ENCODE measurements around the gene SCN7A.
"Not testable (repeated sequence)": the region's sequence is repeated elsewhere in the genome, so short reads cannot be mapped to it uniquely, and the experiment has no call there.

SCN7A gene

GRCh38 chr2:166393008-166393407 is 101.0 kb downstream of the SCN7A start:
- no peak for DNase-seq

GRCh38 chr2:166388481-166389070 is 105.5 kb downstream of the SCN7A start:
- DNase-seq: peak; percentile 39

GRCh38 chr2:166385313-166385712 is 108.7 kb downstream of the SCN7A start:
- no peak for DNase-seq

GRCh38 chr2:166384774-166385173 is 109.3 kb downstream of the SCN7A start:
- DNase-seq: no peak

- no peak for DNase-seq
Measured at GRCh38 chr2:166382448-166382847, 111.6 kb downstream of the SCN7A start.

GRCh38 chr2:166380615-166381014 is 113.4 kb downstream of the SCN7A start:
- no peak for DNase-seq

- DNase-seq: no peak
Measured at GRCh38 chr2:166376873-166377272, 117.2 kb downstream of the SCN7A start.

GRCh38 chr2:166376488-166376828 is 117.6 kb downstream of the SCN7A start:
- no peak for DNase-seq

- DNase-seq: peak; percentile 88
Measured at GRCh38 chr2:166375736-166376487, 118.1 kb downstream of the SCN7A start, which contains the start of gene SCN9A. SCN9A (minus strand) TSS chr2:166375944; CDS start chr2:166311756, 64,188 bp downstream.

GRCh38 chr2:166375195-166375735 is 118.8 kb downstream of the SCN7A start:
- peak; percentile 46 for DNase-seq

GRCh38 chr2:166373951-166374350 is 120.1 kb downstream of the SCN7A start:
- DNase-seq: no peak

GRCh38 chr2:166373539-166373938 is 120.5 kb downstream of the SCN7A start:
- no peak for DNase-seq

GRCh38 chr2:166373105-166373504 is 120.9 kb downstream of the SCN7A start:
- no peak for DNase-seq

GRCh38 chr2:166372046-166372445 is 122.0 kb downstream of the SCN7A start:
- DNase-seq: no peak

- DNase-seq: peak; percentile 38
Measured at GRCh38 chr2:166365803-166366420, 128.1 kb downstream of the SCN7A start.

- DNase-seq: no peak
Measured at GRCh38 chr2:166365239-166365638, 128.8 kb downstream of the SCN7A start.

- DNase-seq: no peak
Measured at GRCh38 chr2:166364476-166365161, 129.4 kb downstream of the SCN7A start.

GRCh38 chr2:166361351-166362153 is 132.5 kb downstream of the SCN7A start:
- DNase-seq: no peak

- DNase-seq: no peak
Measured at GRCh38 chr2:166360906-166361305, 133.1 kb downstream of the SCN7A start.

- no peak for DNase-seq
Measured at GRCh38 chr2:166360426-166360825, 133.6 kb downstream of the SCN7A start.

GRCh38 chr2:166357950-166358321 is 136.1 kb downstream of the SCN7A start:
- DNase-seq: not testable (repeated sequence)
